Type B pancreatic cell (in vitro differentiated cells): ENCODE measurements around the gene EMC7. TPM values are rescaled to one million over a fixed set of nuclear protein-coding genes. Genes with fewer than 3 reads are reported as not detected.

ENCODE experiments used
- DNase-seq: peaks from one replicate; pipeline ENCODE4 v3.0.0; 2021; ENCODE audit warnings: mixed read lengths; ENCODE audit not compliant: unreplicated experiment; ENCODE audit errors: extremely low spot score
- H3K27ac Mint-ChIP-seq: 2 replicates; pipeline ENCODE4 v1.8.0; 2021; ENCODE audit warnings: mild to moderate bottlenecking, mixed read lengths
- H3K27me3 Mint-ChIP-seq: 2 replicates; pipeline ENCODE4 v1.8.0; 2021; ENCODE audit warnings: mixed read lengths
- H3K36me3 Mint-ChIP-seq: 2 replicates; pipeline ENCODE4 v1.8.0; 2021; ENCODE audit warnings: mixed read lengths
- H3K4me1 Mint-ChIP-seq: one replicate; pipeline ENCODE4 v1.8.0; 2021; ENCODE audit warnings: mixed read lengths; ENCODE audit not compliant: unreplicated experiment
- H3K4me3 Mint-ChIP-seq: 2 replicates; pipeline ENCODE4 v1.8.0; 2021; ENCODE audit warnings: mild to moderate bottlenecking, mixed read lengths
- H3K9me3 Mint-ChIP-seq: 2 replicates; pipeline ENCODE4 v1.8.0; 2021; ENCODE audit warnings: mixed read lengths
- CTCF ChIP-seq: fragments of 200-600 bp; sonication (generic); conservative IDR thresholded peaks from 2 replicates; pipeline ENCODE4 v1.5.0; 2021; ENCODE audit warnings: antibody characterized with exemption, mild to moderate bottlenecking
- total RNA-seq: library from RNA; stranded (reverse); gene quantifications from 2 replicates; pipeline ENCODE4 v1.2.1, GENCODE V29; 2021; ENCODE audit warnings: low replicate concordance

Gene EMC7
- total RNA-seq, 1 donor from 2014 or later: 47.5 TPM

GRCh38 chr15:34038023-34038870 is 63.4 kb downstream of the EMC7 start:
- Mint-ChIP-seq H3K27me3 (peaks cover 2% of the 10 kb centered on the region), H3K36me3 (no peaks in the 10 kb centered on the region), H3K4me3 (peak overlapping the region; percentile 95), H3K9me3 (no peaks in the 10 kb centered on the region), H3K27ac (peak overlapping the region; percentile 82), H3K4me1 (peaks cover 9% of the 10 kb centered on the region)
- no peak for TF ChIP-seq CTCF
- peak; percentile 79 for DNase-seq

Other genes starting within 250 kb of the EMC7 start
- gene CHRM5, start 133.4 kb downstream of the EMC7 start, total RNA-seq: not detected in 2 replicates
- gene AVEN, start 62.7 kb downstream of the EMC7 start, total RNA-seq: 6.6 and 10.4 TPM in 2 replicates
- gene PGBD4, start 221 bp upstream of the EMC7 start, total RNA-seq: 2.2 and 2.4 TPM in 2 replicates
- 51.8 and 63.9 TPM in 2 replicates for gene KATNBL1, start 108.2 kb upstream of the EMC7 start, total RNA-seq
- 102 and 111 TPM in 2 replicates for gene EMC4, start 123.2 kb upstream of the EMC7 start, total RNA-seq
- 14.5 and 15.0 TPM in 2 replicates for gene SLC12A6, start 235.9 kb upstream of the EMC7 start, total RNA-seq
- 143 and 157 TPM in 2 replicates for gene NOP10, start 241.3 kb upstream of the EMC7 start, total RNA-seq
- not detected in 2 replicates for gene NUTM1, start 241.5 kb upstream of the EMC7 start, total RNA-seq